Measurements from ENCODE around the gene MYMK. TPM values are rescaled to one million over a fixed set of nuclear protein-coding genes. Genes with fewer than 3 reads are reported as not detected.

The MYMK gene
- total and polyA plus RNA-seq, 2 of the 4 experiments (the other 2 are of a cell fraction), result not detected

GRCh38 chr9:133538851-133539833 is 14.4 kb upstream of the MYMK start:
- no peak overlapping the region for H4K5ac ChIP-seq (ENCODE audit: low read depth, low read length)
- no peak overlapping the region for H3K18ac ChIP-seq (ENCODE audit: low read depth, low read length)
- H3K79me1 ChIP-seq (ENCODE audit: low read depth in 1 of 2, low read length in 2 of 2), result no peaks in the 10 kb centered on the region
- no TSS peak for BruUV-seq (replicated peaks)
- H3K4me2 ChIP-seq (ENCODE audit: low read depth, low read length), result no peak overlapping the region
- H3K23ac ChIP-seq (ENCODE audit: low read depth, low read length), result no peak overlapping the region
- peaks cover 46% of the 10 kb centered on the region for H3K27me3 ChIP-seq (ENCODE audit: control insufficient read depth, insufficient read depth, low read length)
- no peak overlapping the region for H3K9ac ChIP-seq (ENCODE audit: low read depth, low read length)
- in situ Hi-C loops (cut with MboI; ENCODE audit: low sequenced_read_pairs) (loop anchor here (10.0 kb wide), 2 partner anchors 196 to 456 kb away; partner anchors contain the start of genes SARDH and VAV2), intact Hi-C loops (cut with micrococcal nuclease) (no loop called here), dilution Hi-C loops (cut with HindIII; ENCODE audit: low sequenced_read_pairs, unreplicated experiment) (no loop called here)
- H3K9me1 ChIP-seq (ENCODE audit: insufficient read depth, low read length), result no peaks in the 10 kb centered on the region
- H3K56ac ChIP-seq (ENCODE audit: extremely low read depth, insufficient read depth, low read length), result no peak overlapping the region
- H3K4ac ChIP-seq (ENCODE audit: low read depth, low read length), result no peak overlapping the region
- H2BK5ac ChIP-seq (ENCODE audit: low read depth, low read length, poor library complexity, severe bottlenecking), result no peak overlapping the region
- DNase-seq (no peak), ATAC-seq (ENCODE audit: low read depth) (no peak)
- H2AK9ac ChIP-seq (replicated peaks; ENCODE audit: low read depth, low read length, poor library complexity), result peak overlapping the region; percentile 5
- ChIA-PET CTCF (no interaction called here), POLR2A (ENCODE audit: unreplicated experiment) (no interaction called here)
- peak overlapping the region; percentile 72 for H2AFZ ChIP-seq (replicated peaks; ENCODE audit: low read length, poor library complexity)
- H2BK20ac ChIP-seq (ENCODE audit: low read depth, low read length), result no peak overlapping the region
- no peak overlapping the region for H4K91ac ChIP-seq (ENCODE audit: insufficient read depth, low read depth, low read length)
- H3K14ac ChIP-seq (replicated peaks; ENCODE audit: low read depth, low read length), result no peak overlapping the region
- 0 out of 2 replicates have a peak, but pooled peaks cover under 1% of the 10 kb centered on the region for H4K20me1 ChIP-seq (ENCODE audit: insufficient read depth, low read length)
- H3K4me1 ChIP-seq (ENCODE audit: control insufficient read depth, insufficient read depth, low read length), result peaks cover 1% of the 10 kb centered on the region; the same call in 1 of the 2 replicates
- H4K8ac ChIP-seq (ENCODE audit: low read depth in 2 of 2, low read length in 2 of 2), result no peak overlapping the region
- WGBS, 2 experiments (ENCODE audit: extremely low coverage in 2 of 2, insufficient read length in 1 of 2), result 67% methylated on average over 21 of the region's 47 CpGs; no CpG with 5 or more reads in 1 of the 2 experiments
- H2AK5ac ChIP-seq (ENCODE audit: low read depth, low read length), result no peak overlapping the region
- no peak overlapping the region for H3K27ac ChIP-seq (ENCODE audit: insufficient read depth, low read length)
- no peak overlapping the region for H2BK15ac ChIP-seq (ENCODE audit: low read depth, low read length)
- H3K36me3 ChIP-seq (ENCODE audit: control insufficient read depth, insufficient read depth, low read length), result no peaks in the 10 kb centered on the region
- no peak overlapping the region for H2BK120ac ChIP-seq (ENCODE audit: low read depth, low read length)
- TF ChIP-seq CHD1 (IDR thresholded peaks at IDR 0.05; ENCODE audit: low read depth, low read length), result no peak
- TF ChIP-seq RCOR1 (IDR thresholded peaks at IDR 0.05; ENCODE audit: insufficient replicate concordance, low read length), result no peak
- no peak for TF ChIP-seq BHLHE40 (IDR thresholded peaks at IDR 0.05; ENCODE audit: low read depth, low read length)
- TF ChIP-seq RAD21 (IDR thresholded peaks at IDR 0.05; ENCODE audit: low read length), result no peak
- H3K9me3 ChIP-seq (ENCODE audit: control insufficient read depth, insufficient read depth, low read length), result no peaks in the 10 kb centered on the region
- H3K4me3 ChIP-seq (ENCODE audit: insufficient read depth, low read depth, low read length), result no peak overlapping the region
